ENCODE measurements around the gene BHMT.

The BHMT gene

GRCh38 chr5:79181419-79182022 lies 69.9 kb downstream of the BHMT start:
- DNase-seq = no peak

Data from activated naive CD4-positive, alpha-beta T cell treated with anti-CD3 and anti-CD28 coated beads, Interleukin-2, amount 50 U/mL, for 16 hours (primary cell).